GM19239 (cell line): ENCODE results near the gene BCAR3.

Source experiments
- DNase-seq: peaks from one replicate; pipeline ENCODE4 v3.0.0; 2011; ENCODE audit warnings: low spot score; ENCODE audit not compliant: insufficient read length
- FAIRE-seq: peaks from 2 replicates; lab custom pipeline; 2011; peaks lifted over from hg19 to GRCh38; lab: Jason Lieb, UNC

The BCAR3 gene

DNA sequence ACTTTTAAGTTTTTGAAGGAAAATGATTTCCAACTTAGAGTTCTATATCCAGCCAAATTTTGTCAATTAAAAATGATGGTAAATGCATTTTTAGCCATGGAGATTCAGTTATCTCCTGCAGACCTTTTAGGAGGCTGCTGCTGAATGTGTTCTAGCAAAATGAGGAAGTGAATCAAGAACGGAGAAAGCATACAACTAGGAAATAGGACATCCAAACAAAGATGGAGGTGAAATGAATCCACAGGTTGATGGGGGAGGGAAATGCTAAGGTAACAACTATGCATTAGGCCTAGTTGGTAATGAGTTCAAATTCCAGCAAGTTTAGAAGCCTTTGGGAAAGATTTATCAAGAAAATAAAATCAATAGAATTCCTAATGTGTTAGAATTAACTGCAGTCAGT lies 153.2 kb downstream of the BCAR3 start:
- DNase-seq (no peak), FAIRE-seq (no peak)

DNA sequence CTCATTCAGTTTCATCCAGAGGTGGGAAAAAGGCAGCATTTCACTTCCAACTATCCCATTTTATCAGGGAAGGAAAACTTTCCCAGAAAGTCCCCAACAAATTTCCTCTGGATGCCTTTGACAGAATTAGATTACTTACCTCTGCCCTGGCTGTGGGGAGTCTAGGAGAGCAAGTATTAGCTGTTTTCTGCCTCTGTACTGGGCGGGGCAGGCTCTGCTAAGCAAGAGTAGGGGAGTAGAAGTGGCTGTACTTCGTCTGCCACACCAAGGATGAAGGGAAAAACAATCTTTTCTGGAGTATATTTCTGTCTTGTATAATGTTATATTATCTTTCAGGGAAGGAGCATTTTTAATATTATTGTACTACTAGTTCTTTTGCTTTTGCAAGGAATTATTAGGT lies 155.2 kb downstream of the BCAR3 start:
- no peak for DNase-seq

DNA sequence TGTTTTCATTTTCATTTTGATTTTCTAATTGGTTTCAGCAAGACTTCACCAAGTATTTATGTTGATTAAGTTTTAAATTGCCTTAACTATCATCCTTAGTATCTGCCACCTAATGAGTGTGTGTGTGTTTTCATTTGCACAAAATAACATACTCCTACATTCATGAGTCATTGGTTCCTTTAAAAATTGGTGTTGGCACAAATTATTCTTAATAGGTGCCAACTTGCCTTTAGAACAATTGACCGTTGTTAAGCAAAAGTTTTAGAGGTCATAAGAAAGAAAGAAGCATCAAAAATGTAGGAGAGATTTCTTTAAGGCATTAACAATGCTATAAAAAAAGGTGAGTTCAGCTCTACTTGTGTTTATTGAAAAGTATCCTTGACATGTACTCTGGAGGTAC lies 156.2 kb downstream of the BCAR3 start:
- no peak for DNase-seq
- FAIRE-seq: no peak

More for the DNA sequence above, 155.2 kb downstream of the BCAR3 start:
- no peak for FAIRE-seq

DNA sequence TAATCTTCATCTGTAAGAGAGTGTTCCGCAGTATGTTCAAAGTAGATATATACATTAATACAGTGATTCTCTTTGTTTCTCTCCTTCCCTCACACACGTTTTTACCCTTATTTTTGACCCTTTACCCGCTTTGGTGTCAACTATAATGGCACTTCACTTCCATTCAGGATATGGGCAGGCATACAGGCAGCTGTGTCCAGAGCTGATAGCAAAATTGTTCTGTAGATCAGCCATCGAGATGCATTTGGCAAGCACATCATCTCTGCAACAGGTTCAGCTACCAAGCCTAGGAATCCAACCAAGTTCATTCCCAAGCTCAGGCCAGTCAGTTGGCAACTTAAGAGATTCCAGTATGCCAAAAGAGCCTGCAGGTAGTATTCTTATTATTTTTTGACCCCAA lies 158.9 kb downstream of the BCAR3 start:
- FAIRE-seq: no peak
- no peak for DNase-seq

DNA sequence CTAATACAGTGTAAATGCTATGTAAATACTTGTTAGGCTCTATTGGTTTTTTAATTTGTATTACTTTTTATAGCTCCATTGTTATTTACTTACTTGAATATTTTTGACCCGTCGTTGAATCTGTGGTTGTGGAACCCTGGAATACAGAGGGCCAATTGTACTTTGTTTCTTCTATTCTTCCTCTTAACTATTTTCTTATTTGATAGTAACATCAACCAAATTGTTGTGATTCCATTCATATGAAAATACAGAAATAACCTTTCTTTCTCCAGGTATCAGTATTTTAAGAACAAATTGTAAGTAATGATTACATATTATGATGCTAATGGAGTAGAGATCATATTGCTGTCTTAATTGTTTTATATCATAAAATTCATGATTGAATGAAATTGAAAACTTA lies 160.0 kb downstream of the BCAR3 start:
- FAIRE-seq: no peak
- no peak for DNase-seq

DNA sequence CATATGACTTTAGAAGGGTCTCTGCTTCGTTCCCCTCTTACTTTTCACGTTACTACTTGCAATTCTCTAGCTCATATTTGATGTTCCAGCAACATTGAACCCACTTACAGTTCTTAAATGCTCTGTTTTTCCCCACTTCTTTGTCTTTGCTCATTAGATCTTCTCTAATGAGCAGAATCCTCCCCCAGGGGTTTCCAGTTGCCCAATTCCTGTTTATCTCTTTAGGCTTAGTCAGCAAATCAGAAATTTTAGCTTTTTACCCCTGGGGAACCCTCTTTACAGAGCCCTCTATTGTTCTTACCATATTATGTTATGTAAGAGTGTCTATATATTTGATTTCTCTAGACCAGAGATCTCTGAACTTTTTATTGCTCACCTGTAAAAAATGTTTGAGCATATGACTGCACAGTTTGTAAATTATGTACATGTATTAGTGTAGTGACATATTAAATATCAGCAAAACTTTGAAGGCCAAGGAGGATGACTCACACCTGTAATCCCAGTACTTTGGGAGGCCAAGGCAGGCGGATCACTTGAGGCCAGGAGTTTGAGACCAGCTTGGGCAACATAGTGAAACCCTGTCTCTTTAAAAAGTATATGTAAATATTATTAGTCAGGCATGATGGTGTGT lies 162.3 kb downstream of the BCAR3 start:
- DNase-seq (no peak), FAIRE-seq (no peak)

DNA sequence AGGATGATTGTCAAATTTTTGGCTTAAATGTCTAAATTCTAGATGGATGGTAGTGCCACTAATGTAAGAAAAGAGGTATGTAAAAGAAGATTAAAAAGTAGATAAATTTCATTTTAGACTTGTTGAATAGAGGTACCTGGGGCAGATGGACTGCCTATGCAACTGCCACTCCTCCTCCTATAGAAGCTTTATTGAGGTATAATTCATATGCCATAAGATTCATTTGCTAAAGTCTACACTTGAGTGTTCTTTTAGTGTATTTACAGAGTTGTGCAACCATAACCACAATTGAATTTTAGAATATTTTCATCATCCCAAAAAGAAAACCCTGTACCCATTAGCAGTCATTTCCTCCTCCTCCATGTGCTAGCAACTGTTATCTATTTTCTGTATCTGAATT lies 163.1 kb downstream of the BCAR3 start:
- no peak for FAIRE-seq

DNA sequence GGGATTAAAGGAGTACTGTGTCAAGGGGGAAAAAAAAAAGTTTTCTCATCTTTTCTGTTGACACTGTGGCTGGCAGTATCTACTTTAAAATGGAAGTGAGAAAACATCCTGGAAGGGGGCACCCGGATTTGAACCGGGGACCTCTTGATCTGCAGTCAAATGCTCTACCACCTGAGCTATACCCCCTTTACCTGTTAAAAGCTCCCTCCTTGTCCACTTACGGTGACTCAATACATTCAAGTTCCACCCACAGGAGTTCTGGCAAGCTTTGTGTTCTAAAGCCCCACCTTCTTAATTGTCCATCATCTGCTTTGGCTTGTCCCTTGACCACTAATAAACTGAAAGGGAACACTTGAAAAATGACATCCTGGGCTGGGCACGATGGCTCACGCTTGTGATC lies 165.5 kb downstream of the BCAR3 start:
- no peak for DNase-seq
- no peak for FAIRE-seq

More for the DNA sequence above, 163.1 kb downstream of the BCAR3 start:
- no peak for DNase-seq
